Measurements from ENCODE around the gene CR1.
"Not testable (repeated sequence)": the region's sequence is repeated elsewhere in the genome, so short reads cannot be mapped to it uniquely, and the experiment has no call there.

CR1 gene

GRCh38 chr1:207682872-207683434 is 187.0 kb downstream of the CR1 start:
- DNase-seq: not testable (repeated sequence)

- not testable (repeated sequence) for DNase-seq
Observed at GRCh38 chr1:207690551-207690950, 194.6 kb downstream of the CR1 start.

GRCh38 chr1:207691010-207691409 is 195.1 kb downstream of the CR1 start:
- no peak for DNase-seq
